ENCODE results near the gene IGFL4.
A peak's percentile ranks its signal among the peaks of the same experiment; 100 is the strongest.
"Not testable (repeated sequence)": the region's sequence is repeated elsewhere in the genome, so short reads cannot be mapped to it uniquely, and the experiment has no call there.

IGFL4 gene

DNA sequence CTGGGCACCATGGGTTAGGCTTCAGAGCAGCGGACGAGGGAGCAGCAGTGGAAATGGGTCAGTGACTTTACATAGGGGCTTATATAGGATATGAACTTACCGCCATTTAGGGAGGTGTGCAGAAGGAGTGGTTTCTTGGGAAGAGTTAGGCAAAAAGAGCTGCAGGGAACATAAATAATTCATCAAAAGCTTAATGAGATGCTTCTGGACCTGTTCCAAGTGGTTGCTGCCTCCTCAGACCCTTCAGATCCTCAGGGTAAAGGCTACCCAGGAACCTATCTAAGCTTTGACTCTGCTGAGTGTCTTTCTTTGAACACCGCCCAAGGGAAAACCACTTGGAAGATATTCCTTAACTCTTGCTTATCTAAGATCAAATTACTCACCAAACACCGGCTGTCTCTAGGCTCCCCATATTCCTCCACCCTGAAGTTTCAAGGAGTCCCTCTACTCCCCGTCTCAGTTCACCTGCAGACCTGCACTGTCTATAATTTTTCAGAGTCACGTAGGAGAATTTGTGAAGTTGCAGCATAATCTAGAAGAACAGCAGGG, at the start of gene IGFL4:
Gene IGFL4, minus strand, starts transcription at position 51 of the 549 bp plus-strand sequence. Its CDS starts 40 bp downstream, at position 11.
- H3K27ac Mint-ChIP-seq, result no peak within 1 kb of the TSS
- H3K9me3 Mint-ChIP-seq, result no peaks in the 10 kb centered on the region
- DNase-seq (ENCODE audit: low spot score in 2 of 2), result no peak
- H3K4me1 Mint-ChIP-seq, result no peaks in the 10 kb centered on the region
- H3K36me3 Mint-ChIP-seq, result no peaks in the 10 kb centered on the region
- no peak within 1 kb of the TSS for H3K4me3 Mint-ChIP-seq
- ATAC-seq, result no peak

DNA sequence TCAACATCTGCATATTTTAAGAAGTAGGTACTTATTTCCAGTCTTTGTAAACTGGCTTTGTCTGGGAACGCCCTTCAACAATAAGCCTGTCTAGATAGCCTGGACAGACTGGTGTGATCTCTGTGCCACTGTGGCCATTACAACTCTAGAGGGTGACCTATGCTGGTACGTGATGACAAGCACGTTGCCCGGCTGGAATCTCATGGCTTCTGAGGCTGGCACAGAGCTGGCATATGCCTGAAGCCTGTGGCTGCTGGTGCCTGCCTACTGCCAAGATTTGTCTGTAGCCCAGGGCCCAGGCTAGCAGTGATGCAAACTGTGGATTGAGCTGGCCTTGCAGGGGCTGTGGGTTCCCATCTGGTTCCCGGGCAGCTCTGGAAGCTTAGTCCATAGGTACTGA, 49.6 kb upstream of the IGFL4 start:
- no peak for ATAC-seq
- no peaks in the 10 kb centered on the region for H3K4me1 Mint-ChIP-seq

DNA sequence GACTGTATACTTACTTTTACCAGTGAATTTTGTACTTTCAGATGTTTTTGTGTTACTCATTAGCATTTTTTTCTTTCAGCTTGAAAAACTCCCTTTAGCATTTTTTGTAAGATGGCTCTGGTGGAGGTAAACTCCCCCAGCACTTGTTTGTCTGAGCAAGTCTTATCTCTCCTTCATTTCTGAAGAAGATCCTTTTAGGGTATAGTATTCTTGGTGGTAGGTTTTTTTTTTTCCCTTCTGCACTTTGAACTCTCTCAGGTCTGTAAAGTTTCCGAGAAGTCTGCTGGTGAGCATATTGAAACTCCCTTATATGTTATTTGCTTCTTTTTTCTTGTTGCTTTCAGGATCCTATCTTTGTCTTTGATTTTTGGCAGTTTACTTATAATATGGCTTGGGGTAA, 48.6 kb upstream of the IGFL4 start:
- H3K9me3 Mint-ChIP-seq, result peaks cover 22% of the 10 kb centered on the region
- H3K27ac Mint-ChIP-seq, result no peak overlapping the region
- H3K36me3 Mint-ChIP-seq, result no peaks in the 10 kb centered on the region
- H3K4me1 Mint-ChIP-seq, result no peaks in the 10 kb centered on the region
- no peak for DNase-seq (ENCODE audit: low spot score in 2 of 2)
- no peak overlapping the region for H3K4me3 Mint-ChIP-seq
- ATAC-seq, result no peak

More for the DNA sequence above, 49.6 kb upstream of the IGFL4 start:
- Mint-ChIP-seq H3K36me3 (no peaks in the 10 kb centered on the region), H3K9me3 (peaks cover 18% of the 10 kb centered on the region), H3K4me3 (no peak overlapping the region), H3K27ac (no peak overlapping the region)
- DNase-seq (ENCODE audit: low spot score in 2 of 2), result no peak

DNA sequence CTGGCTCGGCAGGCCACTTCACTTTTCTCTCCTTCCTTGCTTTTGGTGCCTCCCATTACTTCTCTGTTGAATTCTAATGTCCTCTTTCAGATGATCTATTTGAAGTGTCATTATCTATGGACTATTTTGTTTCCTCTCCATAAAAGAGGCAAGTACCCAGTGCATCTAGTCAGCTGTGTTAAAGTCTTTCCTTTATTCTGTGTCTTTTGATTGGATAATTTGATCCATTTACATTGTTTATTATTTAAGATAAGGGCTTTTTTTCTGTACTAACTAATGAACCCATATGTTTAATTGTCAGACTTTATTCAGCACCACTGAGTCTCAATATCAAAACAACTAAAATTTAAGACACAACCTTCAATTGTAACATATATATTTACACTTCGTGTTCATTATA, 47.3 kb upstream of the IGFL4 start:
- peaks cover 22% of the 10 kb centered on the region for H3K9me3 Mint-ChIP-seq
- no peak for DNase-seq (ENCODE audit: low spot score in 2 of 2)
- no peaks in the 10 kb centered on the region for H3K36me3 Mint-ChIP-seq
- no peak overlapping the region for H3K27ac Mint-ChIP-seq
- ATAC-seq, result no peak
- no peak overlapping the region for H3K4me3 Mint-ChIP-seq
- H3K4me1 Mint-ChIP-seq, result no peaks in the 10 kb centered on the region

DNA sequence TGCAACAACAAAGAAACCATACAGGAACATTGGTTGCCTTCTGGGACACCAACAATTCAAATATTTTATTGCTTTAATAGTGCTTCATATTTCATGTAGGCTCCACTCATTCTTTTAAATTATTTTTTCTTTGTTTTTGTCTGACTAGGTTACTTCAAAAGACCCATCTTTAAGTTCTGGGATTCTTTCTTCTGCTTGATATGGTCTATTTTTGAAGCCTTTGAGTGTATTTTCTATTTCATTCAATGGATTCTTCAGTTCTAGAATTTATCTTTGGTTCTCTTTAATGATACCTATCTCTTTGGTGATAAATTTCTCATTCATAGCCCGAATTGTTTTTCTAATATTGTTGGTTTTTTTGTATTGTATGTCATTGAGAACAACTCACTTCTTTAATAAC, 45.1 kb upstream of the IGFL4 start:
- Mint-ChIP-seq H3K9me3 (peaks cover 22% of the 10 kb centered on the region), H3K36me3 (no peaks in the 10 kb centered on the region), H3K4me1 (no peaks in the 10 kb centered on the region), H3K27ac (no peak overlapping the region), H3K4me3 (no peak overlapping the region)
- no peak for ATAC-seq
- DNase-seq (ENCODE audit: low spot score in 2 of 2), result no peak

DNA sequence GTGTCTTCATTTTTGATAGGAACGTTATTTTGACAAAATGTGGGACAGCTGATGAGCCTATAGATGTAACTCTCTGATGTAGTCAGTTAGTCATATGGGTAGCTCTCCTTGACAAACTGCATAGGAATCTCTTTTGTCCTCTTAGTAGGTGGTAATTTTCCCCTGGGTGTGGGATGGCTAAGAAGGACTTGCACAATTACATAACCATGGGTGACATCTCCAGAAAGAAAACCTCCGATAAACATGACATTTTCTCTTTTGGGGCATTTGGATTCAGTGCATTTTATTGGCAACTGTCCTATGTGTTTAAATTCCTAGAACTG, 41.9 kb upstream of the IGFL4 start:
- no peak for DNase-seq (ENCODE audit: low spot score in 2 of 2)
- H3K4me3 Mint-ChIP-seq, result no peak overlapping the region
- no peak overlapping the region for H3K27ac Mint-ChIP-seq
- ATAC-seq, result no peak
- peaks cover 11% of the 10 kb centered on the region for H3K9me3 Mint-ChIP-seq
- no peaks in the 10 kb centered on the region for H3K4me1 Mint-ChIP-seq
- H3K36me3 Mint-ChIP-seq, result no peaks in the 10 kb centered on the region

DNA sequence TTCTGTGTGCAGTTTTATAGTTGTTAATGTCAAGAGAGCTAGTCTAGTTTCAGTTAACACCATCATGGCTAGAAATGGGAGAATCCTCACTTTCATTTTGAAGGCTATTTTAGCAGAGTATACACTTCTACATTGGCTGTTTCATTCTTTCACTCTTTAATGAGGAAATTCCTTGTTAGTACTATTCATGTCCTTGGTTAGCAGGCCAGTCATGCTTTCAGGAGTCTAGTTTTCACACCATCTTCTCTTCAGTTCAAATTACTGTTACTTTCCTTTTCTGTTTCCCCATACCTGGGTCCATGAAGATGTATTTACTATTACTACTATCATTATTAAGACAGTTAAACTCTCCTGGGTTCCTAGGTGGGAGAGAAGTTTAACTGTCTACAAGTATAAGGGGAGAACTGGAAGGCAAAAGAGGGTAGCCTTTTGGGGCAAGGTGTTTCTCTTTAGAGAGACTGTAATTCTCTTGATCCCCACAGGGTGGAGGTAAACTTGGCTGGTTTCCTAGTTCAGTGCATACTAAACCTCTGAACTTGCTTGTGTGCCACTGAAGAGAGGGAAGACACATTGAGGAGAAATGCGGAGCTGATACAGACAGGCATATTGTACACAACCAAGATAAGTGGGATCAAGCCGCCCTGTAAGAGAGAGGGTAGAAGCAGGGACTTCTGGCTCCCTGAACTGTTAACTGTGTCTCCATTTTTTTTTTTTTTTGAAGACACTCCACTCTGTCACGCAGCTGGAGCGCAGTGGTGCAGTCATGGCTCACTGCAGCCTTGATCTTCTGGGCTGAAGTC, 41.3 kb upstream of the IGFL4 start:
- H3K36me3 Mint-ChIP-seq, result no peaks in the 10 kb centered on the region
- H3K9me3 Mint-ChIP-seq, result peaks cover 11% of the 10 kb centered on the region
- peak; percentile 47 for ATAC-seq
- H3K4me3 Mint-ChIP-seq, result no peak overlapping the region
- peaks cover 2% of the 10 kb centered on the region for H3K4me1 Mint-ChIP-seq
- no peak for DNase-seq (ENCODE audit: low spot score in 2 of 2)
- no peak overlapping the region for H3K27ac Mint-ChIP-seq

DNA sequence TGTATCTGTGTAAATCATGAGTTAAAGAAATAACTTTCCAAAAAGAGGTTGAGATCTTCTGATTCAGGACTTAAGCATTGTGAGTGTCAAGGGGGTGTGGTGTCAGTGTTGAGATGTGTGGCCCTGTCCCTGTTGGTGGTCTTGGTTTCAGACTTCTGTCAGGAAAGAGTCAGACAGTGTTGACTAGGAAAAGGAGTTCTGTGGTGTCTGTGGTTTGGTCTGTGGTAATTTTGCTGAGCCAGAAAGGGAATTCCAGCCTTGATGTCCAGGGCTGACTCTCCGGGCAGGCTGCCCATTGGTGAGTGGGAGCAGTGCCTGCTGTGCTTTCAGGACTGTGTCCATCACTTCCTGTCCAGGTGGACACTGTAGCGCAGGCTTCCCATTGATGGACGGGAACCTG, 39.8 kb upstream of the IGFL4 start:
- no peak for DNase-seq (ENCODE audit: low spot score in 2 of 2)
- peaks cover 8% of the 10 kb centered on the region for H3K4me1 Mint-ChIP-seq
- no peak overlapping the region for H3K4me3 Mint-ChIP-seq
- ATAC-seq, result no peak
- H3K36me3 Mint-ChIP-seq, result no peaks in the 10 kb centered on the region
- H3K27ac Mint-ChIP-seq, result no peak overlapping the region
- peaks cover 4% of the 10 kb centered on the region for H3K9me3 Mint-ChIP-seq

DNA sequence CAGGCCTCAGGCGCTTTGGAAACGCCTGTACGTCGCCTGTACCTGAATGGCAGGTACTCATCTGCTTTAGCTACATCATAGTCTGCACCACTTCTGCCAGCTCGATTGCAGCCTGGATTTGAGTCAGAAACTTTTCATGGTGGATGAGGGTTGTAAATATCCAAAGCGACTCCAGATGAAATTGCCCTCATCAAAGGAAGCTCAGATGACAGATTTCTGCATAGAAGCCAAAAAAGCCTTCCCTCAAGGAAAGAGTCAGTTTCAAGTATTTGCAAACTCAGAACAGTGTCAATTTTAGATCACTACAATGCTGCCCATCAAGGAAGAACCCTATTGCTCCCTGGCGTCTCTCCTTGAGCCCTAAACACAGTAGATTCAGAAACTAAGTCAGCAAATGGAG, 38.8 kb upstream of the IGFL4 start:
- DNase-seq (ENCODE audit: low spot score in 2 of 2), result no peak
- Mint-ChIP-seq H3K4me3 (no peak overlapping the region), H3K36me3 (no peaks in the 10 kb centered on the region), H3K4me1 (peaks cover 8% of the 10 kb centered on the region), H3K27ac (no peak overlapping the region), H3K9me3 (no peaks in the 10 kb centered on the region)
- ATAC-seq, result no peak

DNA sequence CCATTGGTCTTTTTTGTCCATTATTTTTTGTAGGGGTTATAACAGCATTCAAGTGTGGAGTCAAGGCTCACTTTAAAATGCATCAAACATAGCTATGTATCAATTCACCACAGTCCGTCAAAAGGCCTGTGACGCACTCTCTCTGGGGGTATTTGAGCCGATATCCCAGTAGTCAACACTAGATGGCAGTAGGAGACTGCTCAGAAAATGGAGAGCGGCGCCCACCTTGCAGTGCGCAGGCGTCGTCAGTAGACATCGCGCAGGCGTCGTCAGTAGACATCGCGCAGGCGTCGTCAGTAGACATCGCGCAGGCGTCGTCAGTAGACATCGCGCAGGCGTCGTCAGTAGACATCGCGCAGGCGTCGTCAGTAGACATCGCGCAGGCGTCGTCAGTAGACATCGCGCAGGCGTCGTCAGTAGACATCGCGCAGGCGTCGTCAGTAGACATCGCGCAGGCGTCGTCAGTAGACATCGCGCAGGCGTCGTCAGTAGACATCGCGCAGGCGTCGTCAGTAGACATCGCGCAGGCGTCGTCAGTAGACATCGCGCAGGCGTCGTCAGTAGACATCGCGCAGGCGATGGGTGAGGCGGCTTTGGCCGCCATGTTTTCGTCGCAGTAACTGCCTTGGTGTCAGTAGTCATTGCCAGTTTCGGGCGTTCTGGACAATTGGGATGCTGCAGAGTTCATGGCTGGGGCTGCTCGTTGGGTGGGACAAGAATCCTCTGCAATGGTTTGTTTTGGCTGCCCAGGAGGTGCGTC, 38.0 kb upstream of the IGFL4 start:
- ATAC-seq (peak; percentile 52), DNase-seq (ENCODE audit: low spot score in 2 of 2) (peak; percentile 18 to 59)
- H3K36me3 Mint-ChIP-seq, H3K9me3 Mint-ChIP-seq, H3K4me3 Mint-ChIP-seq, H3K4me1 Mint-ChIP-seq, H3K27ac Mint-ChIP-seq: not testable (repeated sequence)

DNA sequence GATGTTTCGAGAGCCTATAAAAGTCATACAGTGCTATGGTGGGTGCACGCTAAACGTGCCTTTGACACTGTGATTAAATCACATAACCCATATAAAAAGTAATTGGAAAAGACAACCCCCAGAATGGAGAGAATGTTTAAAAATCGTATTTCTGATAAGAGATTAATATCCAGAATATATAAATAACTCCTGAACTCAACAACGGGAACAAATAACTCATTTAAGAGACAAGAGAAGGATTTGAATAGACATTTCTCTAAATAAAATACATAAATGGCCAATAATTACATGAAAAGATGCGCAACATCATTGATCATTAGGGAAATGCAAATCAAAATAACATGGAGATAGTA, 37.0 kb upstream of the IGFL4 start:
- H3K36me3 Mint-ChIP-seq, result no peaks in the 10 kb centered on the region

DNA sequence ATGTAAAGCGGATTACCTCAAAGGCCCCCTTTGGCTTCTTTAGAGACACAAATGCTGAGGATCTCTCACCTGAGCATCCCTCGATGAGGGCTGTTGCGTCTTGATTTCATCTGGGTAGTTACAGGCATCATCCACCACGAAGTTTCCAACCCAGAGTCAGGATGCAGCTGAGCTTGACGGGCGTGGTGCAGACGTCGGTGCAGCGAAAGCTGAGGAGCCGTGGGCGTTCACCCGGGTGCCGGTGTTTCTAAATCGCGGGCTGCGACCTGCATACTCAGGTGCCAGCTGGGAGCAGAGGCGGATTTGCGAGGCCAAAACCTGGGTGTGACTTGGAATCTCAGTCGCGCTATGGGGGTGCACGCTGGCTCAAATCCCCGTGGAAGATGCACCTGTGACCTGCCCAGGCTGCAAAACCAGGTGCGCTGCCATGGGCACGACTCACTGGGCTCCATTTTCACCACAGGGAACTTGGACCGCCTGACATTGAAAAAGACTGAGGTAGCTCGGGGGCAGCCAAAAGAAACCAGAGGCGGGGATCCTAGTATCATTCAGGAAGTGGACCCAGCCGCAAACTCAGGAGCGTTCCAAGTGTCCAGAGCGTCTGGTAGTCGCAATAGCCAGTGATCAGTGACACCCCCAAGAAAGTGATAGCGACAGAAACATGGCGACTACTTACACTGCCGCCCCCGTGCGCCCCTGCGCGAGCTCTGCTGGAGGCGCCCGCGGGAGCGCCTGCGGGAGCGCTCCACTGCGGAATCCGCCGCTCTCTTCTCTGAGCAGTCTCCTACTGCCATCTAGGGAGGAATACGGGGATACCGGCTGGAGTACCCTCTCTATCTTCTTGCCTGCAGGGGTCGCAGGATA, 36.4 kb upstream of the IGFL4 start:
- DNase-seq (ENCODE audit: low spot score in 2 of 2) (no peak), ATAC-seq (peak; percentile 58)
- no peaks in the 10 kb centered on the region for H3K36me3 Mint-ChIP-seq
- no peak overlapping the region for H3K4me3 Mint-ChIP-seq
- no peak overlapping the region for H3K27ac Mint-ChIP-seq
- no peaks in the 10 kb centered on the region for H3K9me3 Mint-ChIP-seq
- H3K4me1 Mint-ChIP-seq, result peaks cover 8% of the 10 kb centered on the region

More for the DNA sequence above, 37.0 kb upstream of the IGFL4 start:
- Mint-ChIP-seq H3K9me3 (no peaks in the 10 kb centered on the region), H3K27ac (no peak overlapping the region), H3K4me3 (no peak overlapping the region), H3K4me1 (peaks cover 8% of the 10 kb centered on the region)
- ATAC-seq (no peak), DNase-seq (ENCODE audit: low spot score in 2 of 2) (no peak)

DNA sequence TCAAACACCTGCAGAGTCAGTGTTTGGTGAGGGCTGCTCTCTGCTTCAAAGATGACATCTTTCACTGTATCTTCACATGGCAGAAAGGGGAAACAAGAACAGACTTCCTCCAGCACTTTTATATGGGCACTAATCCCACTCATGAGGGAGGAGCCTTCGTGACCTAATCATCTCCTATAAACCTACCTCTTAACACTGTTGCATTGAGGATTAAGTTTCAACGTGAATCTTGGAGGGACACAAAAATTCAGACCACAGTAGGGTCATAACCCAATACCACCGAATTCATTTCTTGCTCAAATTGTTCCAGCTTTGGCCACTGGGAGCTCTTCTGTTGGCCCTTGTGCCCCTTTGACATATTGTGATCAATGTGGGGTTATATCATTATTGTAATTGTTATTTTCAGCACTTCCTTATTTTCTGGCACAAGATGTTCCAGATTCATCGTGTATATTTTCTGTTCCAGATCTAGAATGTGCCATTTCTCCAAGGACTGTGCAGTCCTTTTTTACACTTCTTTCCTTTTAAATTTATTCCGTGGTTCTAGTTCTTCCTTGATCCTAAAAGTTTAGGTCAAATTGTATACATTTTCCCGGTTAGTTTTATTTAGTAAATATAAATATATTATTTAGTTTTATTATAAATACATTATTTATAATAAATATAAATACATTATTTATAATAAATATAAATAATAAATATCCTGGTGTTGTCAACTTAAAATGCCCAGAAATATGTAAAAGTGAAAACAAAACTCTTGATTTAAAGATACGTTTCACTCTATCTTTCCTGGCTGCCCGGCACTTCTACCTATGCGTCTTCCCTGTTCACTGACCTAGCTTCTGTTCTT, 35.5 kb upstream of the IGFL4 start:
- Mint-ChIP-seq H3K27ac (no peak overlapping the region), H3K4me3 (no peak overlapping the region), H3K4me1 (peaks cover 8% of the 10 kb centered on the region), H3K9me3 (no peaks in the 10 kb centered on the region), H3K36me3 (no peaks in the 10 kb centered on the region)
- DNase-seq (ENCODE audit: low spot score in 2 of 2) (no peak), ATAC-seq (no peak)

DNA sequence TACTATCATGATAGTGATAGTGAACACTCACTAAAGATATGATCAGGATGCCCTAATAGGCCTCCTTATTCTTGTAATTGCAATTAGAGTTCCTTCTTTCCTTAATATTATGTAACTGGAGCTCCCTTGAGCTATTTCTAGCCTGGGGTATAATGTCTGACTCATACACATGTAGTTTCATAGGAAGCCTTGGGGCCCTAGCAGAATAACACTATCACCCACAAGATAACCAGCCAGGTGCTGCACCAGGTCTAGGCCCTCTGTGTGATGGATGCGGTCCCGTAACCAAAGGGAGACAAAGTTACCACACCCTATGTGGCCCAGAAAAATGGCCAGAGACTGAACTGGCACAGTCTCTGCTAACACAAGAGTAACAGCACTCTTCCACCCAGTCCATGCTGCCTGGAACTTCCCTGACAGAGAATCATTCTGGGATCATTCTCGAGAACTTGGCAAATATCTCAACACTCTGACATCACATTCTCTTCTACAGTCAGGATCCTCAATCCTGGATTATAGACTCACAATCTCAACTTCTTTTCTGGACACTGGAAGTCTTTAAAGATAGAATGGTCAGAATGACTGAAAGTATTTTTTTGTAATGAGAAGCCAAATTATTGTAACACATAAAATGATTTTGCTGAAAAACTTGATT, 32.6 kb upstream of the IGFL4 start:
- H3K36me3 Mint-ChIP-seq, result no peaks in the 10 kb centered on the region
- no peak overlapping the region for H3K27ac Mint-ChIP-seq
- no peak overlapping the region for H3K4me3 Mint-ChIP-seq
- H3K9me3 Mint-ChIP-seq, result no peaks in the 10 kb centered on the region
- peaks cover 8% of the 10 kb centered on the region for H3K4me1 Mint-ChIP-seq
- no peak for ATAC-seq
- no peak for DNase-seq (ENCODE audit: low spot score in 2 of 2)

All from stimulated activated effector memory CD8-positive, alpha-beta T cell treated with anti-CD3 and anti-CD28 coated beads, Interleukin-12 subunit alpha, Interleukin-12 subunit beta, amount 100 ng/mL, for 72 hours (primary cell).